Measurements from ENCODE around the gene PCAT7. TPM values are rescaled to one million over a fixed set of nuclear protein-coding genes. Genes with fewer than 3 reads are reported as not detected.

The PCAT7 gene
- total RNA-seq, 2 donors from 2014 or later = 0.78 TPM; not detected in 1

DNA sequence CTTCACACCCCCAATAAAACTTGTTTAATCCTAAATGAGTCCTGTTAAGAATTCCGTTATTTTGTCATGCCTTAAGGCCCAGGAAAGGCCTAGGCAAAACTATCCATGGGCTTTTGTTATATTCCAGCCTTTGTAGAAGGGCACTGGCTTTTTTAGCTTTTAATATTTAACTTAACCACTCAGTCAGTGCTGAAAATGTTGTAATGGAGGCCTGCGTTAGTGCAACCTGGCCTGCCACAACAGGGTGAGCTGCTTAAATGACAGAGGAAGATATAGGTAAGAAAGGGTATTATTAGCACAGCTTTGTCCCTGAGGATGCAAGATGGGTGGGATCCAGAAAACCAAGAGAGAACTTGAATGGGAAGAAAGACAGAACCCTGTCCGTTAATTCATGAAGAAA, 40.2 kb upstream of the PCAT7 start:
- DNase-seq = no peak
- no peak for TF ChIP-seq POLR2A (IDR thresholded peaks at IDR 0.05)
- TF ChIP-seq, protein P1, sequence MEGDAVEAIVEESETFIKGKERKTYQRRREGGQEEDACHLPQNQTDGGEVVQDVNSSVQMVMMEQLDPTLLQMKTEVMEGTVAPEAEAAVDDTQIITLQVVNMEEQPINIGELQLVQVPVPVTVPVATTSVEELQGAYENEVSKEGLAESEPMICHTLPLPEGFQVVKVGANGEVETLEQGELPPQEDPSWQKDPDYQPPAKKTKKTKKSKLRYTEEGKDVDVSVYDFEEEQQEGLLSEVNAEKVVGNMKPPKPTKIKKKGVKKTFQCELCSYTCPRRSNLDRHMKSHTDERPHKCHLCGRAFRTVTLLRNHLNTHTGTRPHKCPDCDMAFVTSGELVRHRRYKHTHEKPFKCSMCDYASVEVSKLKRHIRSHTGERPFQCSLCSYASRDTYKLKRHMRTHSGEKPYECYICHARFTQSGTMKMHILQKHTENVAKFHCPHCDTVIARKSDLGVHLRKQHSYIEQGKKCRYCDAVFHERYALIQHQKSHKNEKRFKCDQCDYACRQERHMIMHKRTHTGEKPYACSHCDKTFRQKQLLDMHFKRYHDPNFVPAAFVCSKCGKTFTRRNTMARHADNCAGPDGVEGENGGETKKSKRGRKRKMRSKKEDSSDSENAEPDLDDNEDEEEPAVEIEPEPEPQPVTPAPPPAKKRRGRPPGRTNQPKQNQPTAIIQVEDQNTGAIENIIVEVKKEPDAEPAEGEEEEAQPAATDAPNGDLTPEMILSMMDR (IDR thresholded peaks at IDR 0.05) = no peak
- H3K9me3 ChIP-seq = no peaks in the 10 kb centered on the region
- H3K27ac ChIP-seq = no peak overlapping the region
- no peaks in the 10 kb centered on the region for H3K27me3 ChIP-seq
- ATAC-seq = no peak
- peaks cover 12% of the 10 kb centered on the region for H3K4me1 ChIP-seq
- no peak overlapping the region for H3K4me3 ChIP-seq
- intact Hi-C loops (cut with DNase I) = no loop called here
- H3K36me3 ChIP-seq (replicated peaks in 1 of 2; ENCODE audit: insufficient read depth in 1 of 2, low read depth in 2 of 2) = no peaks in the 10 kb centered on the region
- WGBS, 2 donors = 91 to 93% methylated on average over 3 of the region's 3 CpGs

DNA sequence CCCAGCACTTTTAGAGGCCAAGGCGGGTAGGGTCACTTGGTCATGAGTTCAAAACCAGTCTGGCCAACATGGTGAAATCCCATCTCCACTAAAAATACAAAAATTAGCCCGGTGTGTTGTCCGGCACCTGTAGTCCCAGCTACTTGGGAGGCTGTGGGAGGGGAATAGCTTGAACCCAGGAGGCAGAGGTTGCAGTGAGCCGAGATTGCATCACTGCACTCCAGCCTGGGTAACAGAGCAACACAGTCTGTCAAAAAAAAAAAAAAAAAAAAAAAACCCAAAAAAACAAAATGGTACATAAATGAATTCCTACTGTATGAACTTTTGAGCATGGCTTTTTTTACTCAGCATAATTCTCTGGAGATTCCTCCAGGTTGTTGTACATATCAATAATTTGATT, 37.6 kb upstream of the PCAT7 start:
- Histone ChIP-seq H3K4me3 (no peak overlapping the region), H3K36me3 (replicated peaks in 1 of 2; ENCODE audit: insufficient read depth in 1 of 2, low read depth in 2 of 2) (no peaks in the 10 kb centered on the region), H3K27me3 (no peaks in the 10 kb centered on the region), H3K4me1 (no peaks in the 10 kb centered on the region), H3K27ac (no peak overlapping the region), H3K9me3 (no peaks in the 10 kb centered on the region)
- WGBS, 2 donors = 89 to 90% methylated on average over 3 to 4 of the region's 4 CpGs
- ATAC-seq = no peak
- intact Hi-C loops (cut with DNase I) = no loop called here
- no peak for DNase-seq
- TF ChIP-seq, protein P1 (IDR thresholded peaks at IDR 0.05) = no peak
- TF ChIP-seq POLR2A (IDR thresholded peaks at IDR 0.05) = no peak

DNA sequence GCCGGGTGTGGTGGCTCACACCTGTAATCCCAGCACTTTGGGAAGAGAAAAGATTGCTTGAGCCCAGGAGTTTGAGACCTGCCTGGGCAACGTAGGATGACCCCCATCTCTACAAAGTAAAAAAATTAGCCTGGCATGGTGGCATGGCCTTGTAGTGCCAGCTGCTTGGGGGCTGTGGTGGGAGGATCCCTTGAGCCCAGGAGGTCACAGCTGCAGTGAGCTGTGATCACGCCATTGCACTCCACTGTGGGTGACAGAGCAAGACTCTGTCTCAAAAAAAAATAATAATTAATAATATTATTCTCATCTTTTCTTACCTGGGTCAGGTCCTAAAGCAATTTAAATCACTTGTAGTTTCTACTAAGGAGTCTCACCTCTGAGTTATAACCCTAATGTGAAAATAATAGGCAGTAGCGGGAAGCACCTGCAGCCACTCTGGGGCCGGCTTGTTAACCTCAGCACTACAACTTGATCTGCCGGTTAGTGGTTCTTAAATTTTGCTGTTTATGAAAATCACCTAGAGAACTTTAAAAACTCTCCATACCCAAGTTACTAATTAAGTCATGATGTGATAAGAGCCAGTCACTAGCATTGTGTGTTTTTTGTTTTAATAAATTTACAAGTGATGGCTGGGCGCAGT, 29.4 kb upstream of the PCAT7 start:
- intact Hi-C loops (cut with DNase I) = no loop called here
- ATAC-seq = no peak
- 86 to 88% methylated on average over 7 of the region's 7 CpGs for WGBS, 2 donors
- no peaks in the 10 kb centered on the region for H3K9me3 ChIP-seq
- DNase-seq = no peak
- H3K4me1 ChIP-seq = no peaks in the 10 kb centered on the region
- TF ChIP-seq, protein P1 (IDR thresholded peaks at IDR 0.05) = no peak
- no peak for TF ChIP-seq POLR2A (IDR thresholded peaks at IDR 0.05)
- H3K36me3 ChIP-seq (replicated peaks in 1 of 2; ENCODE audit: insufficient read depth in 1 of 2, low read depth in 2 of 2) = no peaks in the 10 kb centered on the region
- no peaks in the 10 kb centered on the region for H3K27me3 ChIP-seq
- H3K4me3 ChIP-seq = no peak overlapping the region
- no peak overlapping the region for H3K27ac ChIP-seq

DNA sequence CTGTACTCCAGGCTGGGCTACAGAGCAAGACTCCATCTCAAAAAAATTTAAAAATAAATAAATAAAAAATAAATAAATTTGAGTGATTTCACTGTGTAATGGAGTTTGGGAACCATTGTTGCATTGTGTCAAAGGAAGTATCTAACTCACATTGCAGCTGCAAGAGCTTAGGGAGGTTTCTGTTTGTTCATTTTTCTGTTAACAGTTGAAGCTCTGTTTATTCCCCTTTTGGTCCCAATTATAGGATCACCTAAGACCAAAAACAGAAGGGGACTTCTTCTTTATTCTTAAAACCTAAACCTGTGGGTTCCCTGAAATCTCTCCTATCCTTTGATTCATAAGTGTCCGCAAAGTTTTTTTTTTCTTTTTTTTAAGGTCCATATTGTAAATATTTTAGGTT, 28.6 kb upstream of the PCAT7 start:
- no peak for ATAC-seq
- WGBS, 2 donors = 95% methylated on average over 1 of the region's 1 CpG
- intact Hi-C loops (cut with DNase I) = no loop called here

More for the DNA sequence above, 28.6 kb upstream of the PCAT7 start:
- H3K4me1 ChIP-seq = no peaks in the 10 kb centered on the region
- H3K4me3 ChIP-seq = no peak overlapping the region
- H3K27me3 ChIP-seq = no peaks in the 10 kb centered on the region
- DNase-seq = no peak
- H3K9me3 ChIP-seq = no peaks in the 10 kb centered on the region
- H3K36me3 ChIP-seq (replicated peaks in 1 of 2; ENCODE audit: insufficient read depth in 1 of 2, low read depth in 2 of 2) = no peaks in the 10 kb centered on the region
- H3K27ac ChIP-seq = no peak overlapping the region
- TF ChIP-seq, protein P1 (IDR thresholded peaks at IDR 0.05) = no peak
- TF ChIP-seq POLR2A (IDR thresholded peaks at IDR 0.05) = no peak

Measured in body of pancreas (tissue), 4 donors.